IPS-20b (cell line): ENCODE data around the gene PPFIBP1.
"Not testable (repeated sequence)": the region's sequence is repeated elsewhere in the genome, so short reads cannot be mapped to it uniquely, and the experiment has no call there.

ENCODE experiments used
- H3K27ac ChIP-seq: one replicate; pipeline ENCODE4 v1.5.1; 2013; ENCODE audit warnings: low read length
- H3K27me3 ChIP-seq: 2 replicates; pipeline ENCODE4 v1.6.1; 2013; ENCODE audit warnings: mild to moderate bottlenecking, low read length, inconsistent platforms; ENCODE audit not compliant: insufficient read depth
- H3K36me3 ChIP-seq: 2 replicates; pipeline ENCODE4 v1.6.1; 2013; ENCODE audit warnings: low read depth, mild to moderate bottlenecking, inconsistent platforms, low read length, moderate library complexity; ENCODE audit not compliant: insufficient read depth
- H3K4me1 ChIP-seq: 2 replicates; pipeline ENCODE4 v1.6.1; 2013; ENCODE audit warnings: mild to moderate bottlenecking, control low read depth, inconsistent platforms, low read length, moderate library complexity; ENCODE audit not compliant: insufficient read depth
- H3K4me3 ChIP-seq: 2 replicates; pipeline ENCODE4 v1.5.1; 2013; ENCODE audit warnings: mild to moderate bottlenecking, low read length, inconsistent platforms
- H3K9ac ChIP-seq: 2 replicates; pipeline ENCODE4 v1.6.1; 2013; ENCODE audit warnings: low read depth, mild to moderate bottlenecking, inconsistent platforms, low read length, moderate library complexity
- H3K9me3 ChIP-seq: 2 replicates; pipeline ENCODE4 v1.6.1; 2013; ENCODE audit warnings: mild to moderate bottlenecking, low read depth, low read length, inconsistent platforms; ENCODE audit not compliant: insufficient read depth

PPFIBP1 gene

DNA sequence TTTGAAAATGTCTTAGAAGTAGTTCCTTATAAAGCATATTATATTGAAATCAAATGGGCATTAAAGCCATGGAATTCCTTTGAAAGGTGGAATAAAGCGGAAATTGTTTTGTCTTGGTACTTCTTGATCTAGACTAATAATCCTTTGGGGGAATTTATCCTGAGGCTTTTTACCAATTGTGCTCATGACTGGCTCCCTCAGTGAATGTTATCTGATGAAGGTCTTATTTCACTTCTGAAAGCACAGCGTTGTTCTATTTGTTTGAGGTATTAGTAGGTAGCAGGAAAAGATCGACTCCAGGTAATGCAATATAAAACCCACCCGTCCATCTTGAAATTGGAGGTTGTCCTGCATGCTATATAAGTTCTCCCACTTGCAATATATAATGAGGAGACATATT is 64.8 kb downstream of the PPFIBP1 start:
- H3K4me3 ChIP-seq, result no peak overlapping the region
- no peak overlapping the region for H3K9ac ChIP-seq
- no peaks in the 10 kb centered on the region for H3K36me3 ChIP-seq
- no peaks in the 10 kb centered on the region for H3K27me3 ChIP-seq
- no peaks in the 10 kb centered on the region for H3K4me1 ChIP-seq
- H3K9me3 ChIP-seq, result no peaks in the 10 kb centered on the region
- no peak overlapping the region for H3K27ac ChIP-seq

DNA sequence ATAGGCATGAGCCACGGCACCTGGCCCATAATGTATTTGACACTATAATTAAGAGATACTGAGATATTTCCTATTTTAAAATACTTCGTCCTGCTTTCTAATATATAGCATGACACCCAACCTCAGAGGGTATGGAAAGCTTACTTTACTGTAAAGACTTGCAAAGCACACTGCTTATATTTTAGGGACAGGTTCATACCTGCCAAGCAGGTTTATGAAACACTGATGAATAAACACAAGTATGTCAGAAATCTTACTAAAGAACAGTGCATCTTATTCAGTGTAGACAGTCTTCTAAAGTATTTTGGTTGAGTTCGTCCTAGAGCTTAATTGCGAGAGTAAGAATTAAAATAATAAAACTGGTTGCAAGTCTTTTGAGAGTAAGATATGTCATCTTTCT is 65.4 kb downstream of the PPFIBP1 start:
- H3K4me3 ChIP-seq, result no peak overlapping the region
- H3K36me3 ChIP-seq, result no peaks in the 10 kb centered on the region
- no peak overlapping the region for H3K9ac ChIP-seq
- H3K27me3 ChIP-seq, result no peaks in the 10 kb centered on the region
- H3K4me1 ChIP-seq, result no peaks in the 10 kb centered on the region
- H3K27ac ChIP-seq, result no peak overlapping the region
- no peaks in the 10 kb centered on the region for H3K9me3 ChIP-seq

DNA sequence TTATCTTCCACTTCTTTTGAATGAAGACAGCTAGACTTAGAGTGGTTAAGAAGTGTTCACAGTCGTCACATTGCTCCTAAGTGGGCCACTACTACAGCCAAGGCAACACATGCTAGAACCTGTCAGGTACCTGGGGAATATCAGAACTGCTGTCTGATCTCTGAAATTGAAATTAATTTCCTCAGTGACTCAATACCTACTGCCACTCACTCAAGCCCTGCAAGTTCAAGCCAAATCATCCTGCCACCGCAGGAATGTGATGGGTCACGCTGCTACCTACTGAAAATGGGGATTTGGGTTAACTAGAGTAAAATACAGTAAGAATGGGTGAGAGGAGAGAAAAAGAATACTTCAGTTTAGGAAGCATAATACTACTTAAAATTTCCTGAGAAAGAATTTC is 67.7 kb downstream of the PPFIBP1 start:
- not testable (repeated sequence) for H3K9ac ChIP-seq, H3K36me3 ChIP-seq, H3K9me3 ChIP-seq, H3K27ac ChIP-seq, H3K4me1 ChIP-seq, H3K27me3 ChIP-seq, H3K4me3 ChIP-seq

DNA sequence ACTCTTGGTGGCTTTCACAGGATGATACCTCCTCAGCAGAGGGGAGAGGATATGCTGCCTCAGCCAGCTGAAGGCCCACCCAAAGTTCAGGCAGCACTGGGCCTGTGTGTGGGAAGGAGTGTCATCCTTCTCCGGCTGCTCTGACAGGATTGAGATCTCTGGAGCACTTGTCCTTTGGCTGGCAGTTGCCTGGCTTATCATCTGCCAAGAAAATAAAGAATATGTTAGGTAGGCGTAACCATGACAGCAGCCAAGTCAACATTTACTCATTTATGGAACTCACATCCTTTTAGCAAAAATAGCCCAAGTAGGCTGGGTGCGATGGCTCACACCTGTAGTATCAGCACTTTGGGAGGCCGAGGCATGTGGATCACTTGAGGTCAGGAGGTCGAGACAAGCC is 68.5 kb downstream of the PPFIBP1 start:
- Histone ChIP-seq H3K4me3 (no peak overlapping the region), H3K4me1 (no peaks in the 10 kb centered on the region), H3K9me3 (no peaks in the 10 kb centered on the region), H3K9ac (no peak overlapping the region), H3K36me3 (no peaks in the 10 kb centered on the region), H3K27ac (no peak overlapping the region), H3K27me3 (no peaks in the 10 kb centered on the region)

DNA sequence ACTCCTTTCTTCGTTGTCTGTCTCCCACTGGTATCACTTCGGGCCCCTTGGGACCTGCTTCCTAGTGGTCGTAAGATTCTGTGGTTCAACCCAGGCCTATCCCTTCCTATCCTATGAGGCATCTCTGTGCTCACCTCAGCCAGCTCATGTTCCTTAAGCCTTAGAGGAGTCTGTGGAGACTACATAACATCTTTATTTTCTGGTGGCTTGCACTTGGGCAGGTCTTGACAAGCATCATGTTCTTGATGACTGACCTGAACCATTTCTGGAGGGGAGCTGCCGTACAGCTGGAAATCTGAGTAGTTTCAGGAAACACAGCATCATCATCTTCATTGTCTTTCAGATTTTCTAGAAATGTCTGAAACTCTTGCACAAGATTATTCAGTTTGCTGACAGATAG is 69.3 kb downstream of the PPFIBP1 start:
- Histone ChIP-seq H3K9ac (no peak overlapping the region), H3K36me3 (no peaks in the 10 kb centered on the region), H3K27ac (no peak overlapping the region), H3K4me1 (no peaks in the 10 kb centered on the region), H3K4me3 (no peak overlapping the region), H3K27me3 (no peaks in the 10 kb centered on the region), H3K9me3 (no peaks in the 10 kb centered on the region)

DNA sequence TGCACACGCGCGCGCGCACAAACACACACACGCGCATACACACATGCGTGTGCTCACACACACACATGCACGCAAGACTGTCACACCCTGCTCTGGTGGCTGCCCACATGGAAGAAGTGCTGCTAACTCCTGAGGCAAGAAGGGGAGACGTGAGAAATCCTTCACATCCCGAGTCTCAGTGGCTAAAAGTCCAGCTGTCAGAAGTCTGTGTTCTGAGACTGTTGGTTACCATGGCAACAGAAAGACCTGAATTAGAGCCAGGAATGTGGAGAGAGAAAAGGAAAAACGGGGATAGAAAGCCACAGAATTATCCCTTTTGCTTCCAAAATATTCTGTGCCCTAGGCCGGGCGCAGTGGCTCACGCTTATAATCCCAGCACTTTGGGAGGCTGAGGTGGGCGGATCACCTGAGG is 71.2 kb downstream of the PPFIBP1 start:
- no peak overlapping the region for H3K27ac ChIP-seq
- no peak overlapping the region for H3K4me3 ChIP-seq
- H3K9me3 ChIP-seq, result no peaks in the 10 kb centered on the region
- H3K27me3 ChIP-seq, result no peaks in the 10 kb centered on the region
- no peak overlapping the region for H3K9ac ChIP-seq
- no peaks in the 10 kb centered on the region for H3K36me3 ChIP-seq
- no peaks in the 10 kb centered on the region for H3K4me1 ChIP-seq

DNA sequence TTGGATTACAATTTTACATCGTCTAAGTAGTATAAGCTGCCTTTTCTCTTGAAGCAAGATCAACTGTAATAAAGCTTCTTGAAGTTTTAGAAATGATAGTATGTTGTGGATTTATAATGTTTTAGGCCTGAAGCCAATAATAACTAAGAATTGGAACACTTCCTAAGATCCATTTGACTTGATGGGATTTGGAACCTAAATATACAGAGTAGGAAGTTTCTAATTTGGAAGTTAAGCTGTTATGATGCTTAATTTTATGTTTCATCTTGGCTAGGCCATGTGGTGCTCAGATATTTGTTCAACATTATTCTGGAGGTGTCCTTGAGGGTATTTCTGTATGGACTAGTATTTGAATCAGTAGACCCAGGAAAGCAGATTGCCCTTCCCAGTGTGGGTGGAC is 74.9 kb downstream of the PPFIBP1 start:
- H3K9ac ChIP-seq, H3K36me3 ChIP-seq, H3K27me3 ChIP-seq, H3K27ac ChIP-seq, H3K4me3 ChIP-seq, H3K9me3 ChIP-seq, H3K4me1 ChIP-seq: not testable (repeated sequence)

DNA sequence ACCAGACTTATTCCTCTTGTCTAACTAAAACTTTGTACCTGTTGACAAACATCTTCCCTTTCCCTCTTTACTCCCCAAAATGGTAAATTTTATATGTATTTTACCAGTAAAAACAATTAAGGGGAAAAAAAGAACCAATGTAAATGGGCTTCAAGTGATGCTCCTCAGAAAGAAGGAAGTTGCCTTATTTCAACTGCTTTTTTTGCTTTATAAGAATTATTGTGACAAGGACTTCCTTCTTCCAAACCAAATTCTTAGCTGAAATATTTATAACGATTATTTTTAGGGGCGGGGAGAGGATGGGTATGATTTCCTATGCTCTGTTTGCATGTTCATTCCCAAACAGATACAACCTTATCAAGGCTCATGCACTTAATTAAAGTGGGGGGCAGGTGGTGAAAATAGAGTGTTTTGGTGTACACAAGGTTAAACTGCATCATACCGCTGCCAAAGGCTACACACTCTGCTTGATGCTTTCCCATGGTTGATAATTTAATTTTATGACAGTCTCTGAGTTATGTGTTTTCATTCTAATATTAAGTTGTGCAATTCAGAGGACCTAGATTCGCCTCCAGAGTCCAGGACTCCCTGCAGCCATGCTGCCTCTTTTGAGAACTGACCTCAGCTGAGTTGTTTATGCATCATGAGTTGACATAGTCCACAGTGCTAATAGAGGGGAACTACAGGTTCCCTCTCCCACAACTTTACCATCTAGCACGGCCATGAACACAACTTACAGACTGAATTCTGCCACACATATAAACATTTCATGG is 77.2 kb downstream of the PPFIBP1 start:
- H3K9me3 ChIP-seq, H3K27ac ChIP-seq, H3K27me3 ChIP-seq, H3K4me1 ChIP-seq, H3K4me3 ChIP-seq, H3K9ac ChIP-seq, H3K36me3 ChIP-seq: not testable (repeated sequence)

DNA sequence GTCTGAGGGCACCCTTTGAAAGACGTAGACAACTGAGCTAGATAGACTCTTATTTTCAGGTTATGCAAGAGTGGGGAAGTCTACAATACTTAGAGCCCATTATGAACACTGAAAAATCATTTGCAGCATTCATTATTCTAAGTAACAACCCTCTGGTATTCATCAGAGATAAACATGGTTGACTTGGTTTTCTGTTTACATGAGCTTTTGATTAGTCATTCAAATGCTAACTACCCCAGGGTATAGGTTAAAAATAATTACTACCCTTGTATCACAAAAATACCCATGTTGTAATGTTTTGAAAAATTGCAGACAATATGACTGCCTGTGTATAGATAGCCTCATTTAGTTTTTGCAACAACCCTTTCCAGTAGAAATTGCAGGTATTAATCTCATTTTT is 78.5 kb downstream of the PPFIBP1 start:
- no peaks in the 10 kb centered on the region; the same call in 1 of the 2 replicates for H3K9me3 ChIP-seq
- no peaks in the 10 kb centered on the region for H3K27me3 ChIP-seq
- no peaks in the 10 kb centered on the region for H3K4me1 ChIP-seq
- H3K27ac ChIP-seq, result no peak overlapping the region
- no peaks in the 10 kb centered on the region for H3K36me3 ChIP-seq
- no peak overlapping the region for H3K4me3 ChIP-seq
- H3K9ac ChIP-seq, result no peak overlapping the region

DNA sequence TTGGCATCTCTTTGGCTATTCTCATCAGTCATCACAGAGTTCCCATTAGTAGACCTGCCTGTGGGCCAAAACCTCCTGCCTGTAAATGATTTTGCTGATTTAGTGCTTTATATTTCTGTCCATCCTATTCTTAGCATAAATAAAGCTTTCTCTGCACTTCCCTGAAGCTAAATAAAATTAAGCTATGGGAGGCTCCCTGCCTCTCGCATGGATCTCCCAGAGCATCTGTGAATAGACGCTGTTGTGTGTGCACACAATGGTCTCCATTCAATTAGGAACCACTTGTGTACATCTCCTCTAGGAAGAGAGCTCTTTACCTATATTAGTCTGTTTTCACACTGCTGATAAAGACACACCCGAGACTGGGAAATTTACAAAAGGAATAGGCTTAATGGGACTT is 80.4 kb downstream of the PPFIBP1 start:
- no peak overlapping the region for H3K9ac ChIP-seq
- H3K9me3 ChIP-seq, result no peaks in the 10 kb centered on the region; the same call in 1 of the 2 replicates
- no peak overlapping the region for H3K27ac ChIP-seq
- no peak overlapping the region for H3K4me3 ChIP-seq
- no peaks in the 10 kb centered on the region for H3K4me1 ChIP-seq
- H3K27me3 ChIP-seq, result no peaks in the 10 kb centered on the region
- H3K36me3 ChIP-seq, result no peaks in the 10 kb centered on the region

DNA sequence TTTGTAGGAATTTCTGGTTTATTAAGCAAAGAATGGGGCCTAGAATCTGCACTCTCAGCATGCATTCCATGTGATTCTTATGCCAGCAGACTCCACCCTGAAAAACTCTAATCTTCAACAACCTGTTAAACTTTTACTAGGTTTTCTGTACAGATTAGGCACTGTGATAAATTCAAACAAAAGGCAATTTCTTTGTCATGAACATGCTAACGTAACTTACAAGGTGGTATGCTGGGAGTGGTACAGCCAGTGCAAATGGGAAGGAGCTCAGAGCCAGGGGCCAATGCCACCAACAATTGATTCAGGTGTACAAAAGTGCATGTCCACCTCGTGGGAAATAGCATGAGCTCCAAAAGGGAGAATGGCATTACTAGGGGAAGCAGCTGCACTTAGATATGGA is 83.0 kb downstream of the PPFIBP1 start:
- H3K4me3 ChIP-seq, result no peak overlapping the region
- H3K36me3 ChIP-seq, result no peaks in the 10 kb centered on the region
- no peaks in the 10 kb centered on the region; the same call in 1 of the 2 replicates for H3K9me3 ChIP-seq
- H3K4me1 ChIP-seq, result no peaks in the 10 kb centered on the region
- H3K27me3 ChIP-seq, result no peaks in the 10 kb centered on the region
- no peak overlapping the region for H3K27ac ChIP-seq
- no peak overlapping the region for H3K9ac ChIP-seq

DNA sequence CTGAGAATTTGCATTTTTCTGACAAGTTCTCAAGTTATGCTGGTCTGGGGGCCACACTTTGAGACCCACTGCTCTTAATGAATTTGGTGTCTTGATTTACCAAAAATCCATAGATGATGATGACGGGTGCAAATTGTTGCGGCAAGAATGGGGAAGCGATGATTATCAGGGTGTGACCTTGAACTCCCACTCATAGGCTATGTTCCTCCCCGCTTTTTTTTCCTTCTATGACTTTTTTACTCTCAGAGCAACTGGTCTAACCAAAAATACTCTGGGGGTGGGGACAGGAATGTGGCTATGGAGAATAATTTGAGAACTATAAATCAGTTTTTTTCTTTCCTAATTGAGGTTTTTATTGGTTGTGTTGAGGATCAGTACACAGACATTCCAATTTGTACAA is 83.6 kb downstream of the PPFIBP1 start:
- Histone ChIP-seq H3K27me3 (no peaks in the 10 kb centered on the region), H3K27ac (no peak overlapping the region), H3K4me3 (no peak overlapping the region), H3K9me3 (no peaks in the 10 kb centered on the region; the same call in 1 of the 2 replicates), H3K36me3 (no peaks in the 10 kb centered on the region), H3K9ac (no peak overlapping the region), H3K4me1 (no peaks in the 10 kb centered on the region)
